Tibial nerve (tissue), 3 donors: ENCODE data around the gene KIF13A.

ENCODE experiments used
- POLR2A ChIP-seq, 2 donors: fragments of 450-650 bp; IDR thresholded peaks; one replicate each; pipeline ENCODE4 v1.6.1; 2017; ENCODE audit warnings: antibody characterized with exemption in 2 of 2, mild to moderate bottlenecking in 2 of 2, moderate library complexity in 2 of 2
- TF ChIP-seq, protein P1 (sequence below), 5 experiments: fragments of 200-600 bp in 3 of 5; fragments of 450-650 bp in 2 of 5; sonication (generic) in 3 of 5; IDR thresholded peaks; one replicate each; pipeline ENCODE4 v1.5.1; 2016 to 2019; ENCODE audit warnings: antibody characterized with exemption in 5 of 5, mild to moderate bottlenecking in 3 of 5, moderate library complexity in 2 of 5

DNA sequence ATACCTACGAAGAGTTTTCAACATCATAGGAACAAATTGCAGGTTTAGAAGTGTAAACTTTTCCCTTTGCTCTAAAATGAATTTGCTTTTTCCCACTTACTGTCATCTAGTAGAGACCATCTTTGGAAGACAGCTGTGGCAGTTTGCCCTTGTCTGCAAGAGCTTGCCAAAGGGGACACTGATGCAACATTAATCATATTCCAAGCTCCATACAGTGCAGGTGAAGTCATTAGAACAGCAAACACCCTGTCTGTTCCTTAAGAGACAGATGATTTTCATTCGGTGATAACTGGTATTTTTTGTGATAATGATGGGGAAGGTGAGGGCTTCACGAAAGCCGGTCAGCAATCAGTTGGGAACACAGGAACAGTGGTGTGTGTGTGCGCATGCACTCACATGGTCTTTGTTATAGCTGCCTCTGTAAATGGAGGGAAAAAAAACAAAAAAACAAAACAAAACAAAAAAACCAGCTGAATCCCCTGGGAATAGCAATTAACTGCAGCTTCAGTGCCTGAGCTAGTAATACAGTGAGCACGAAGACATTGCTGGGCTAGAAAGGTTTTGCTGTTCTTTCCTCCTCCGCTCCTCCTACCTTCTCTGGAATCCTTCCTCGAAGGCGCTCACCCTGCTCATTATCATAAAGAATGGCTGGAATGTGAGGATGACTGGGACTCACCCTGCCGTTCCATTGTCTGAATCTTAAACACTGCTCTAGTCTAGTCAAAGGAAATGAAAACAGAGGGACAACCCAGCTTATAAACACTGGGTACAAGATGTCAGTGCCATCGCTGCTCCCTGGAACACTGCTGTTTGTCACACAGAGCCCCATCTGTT, 35.2 kb upstream of the KIF13A start:
- TF ChIP-seq POLR2A (IDR thresholded peaks at IDR 0.05), result no peak
- TF ChIP-seq, protein P1, sequence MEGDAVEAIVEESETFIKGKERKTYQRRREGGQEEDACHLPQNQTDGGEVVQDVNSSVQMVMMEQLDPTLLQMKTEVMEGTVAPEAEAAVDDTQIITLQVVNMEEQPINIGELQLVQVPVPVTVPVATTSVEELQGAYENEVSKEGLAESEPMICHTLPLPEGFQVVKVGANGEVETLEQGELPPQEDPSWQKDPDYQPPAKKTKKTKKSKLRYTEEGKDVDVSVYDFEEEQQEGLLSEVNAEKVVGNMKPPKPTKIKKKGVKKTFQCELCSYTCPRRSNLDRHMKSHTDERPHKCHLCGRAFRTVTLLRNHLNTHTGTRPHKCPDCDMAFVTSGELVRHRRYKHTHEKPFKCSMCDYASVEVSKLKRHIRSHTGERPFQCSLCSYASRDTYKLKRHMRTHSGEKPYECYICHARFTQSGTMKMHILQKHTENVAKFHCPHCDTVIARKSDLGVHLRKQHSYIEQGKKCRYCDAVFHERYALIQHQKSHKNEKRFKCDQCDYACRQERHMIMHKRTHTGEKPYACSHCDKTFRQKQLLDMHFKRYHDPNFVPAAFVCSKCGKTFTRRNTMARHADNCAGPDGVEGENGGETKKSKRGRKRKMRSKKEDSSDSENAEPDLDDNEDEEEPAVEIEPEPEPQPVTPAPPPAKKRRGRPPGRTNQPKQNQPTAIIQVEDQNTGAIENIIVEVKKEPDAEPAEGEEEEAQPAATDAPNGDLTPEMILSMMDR (IDR thresholded peaks at IDR 0.05), result no peak
